IPS DF 4.7 (cell line): ENCODE measurements around the gene DNAJB14.
A peak's percentile ranks its signal among the peaks of the same experiment; 100 is the strongest.

Source experiments
- DNase-seq: peaks from one replicate; pipeline ENCODE4 v3.0.0-alpha.2; 2013; ENCODE audit warnings: low spot score; ENCODE audit errors: extremely low read depth

DNAJB14 gene

GRCh38 chr4:99945718-99946355 is 581 bp downstream of the DNAJB14 start:
- DNase-seq = no peak

GRCh38 chr4:99943904-99944437 is 2.4 kb downstream of the DNAJB14 start:
- DNase-seq = no peak

- DNase-seq = no peak
These were observed 8.1 kb downstream of the DNAJB14 start for GRCh38 chr4:99938243-99938753.

DNA sequence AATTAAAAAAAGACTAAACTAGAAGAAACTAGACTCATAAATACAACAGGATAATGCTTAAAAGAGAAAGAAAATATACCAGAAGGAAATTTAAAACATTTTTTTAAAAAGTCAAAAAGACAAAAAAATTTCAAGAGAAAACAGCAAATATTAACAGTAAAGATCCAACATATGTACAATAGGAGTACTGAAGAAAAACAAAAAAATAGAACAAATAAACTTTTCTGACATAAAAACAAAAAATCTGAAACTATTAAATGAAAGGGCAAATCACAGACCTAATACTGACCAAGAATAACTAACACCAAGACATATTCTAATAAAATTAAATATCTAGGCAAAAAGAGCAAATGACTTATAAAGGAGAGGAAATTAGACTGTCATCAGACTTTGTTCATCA is 11.5 kb downstream of the DNAJB14 start:
- DNase-seq = no peak

DNA sequence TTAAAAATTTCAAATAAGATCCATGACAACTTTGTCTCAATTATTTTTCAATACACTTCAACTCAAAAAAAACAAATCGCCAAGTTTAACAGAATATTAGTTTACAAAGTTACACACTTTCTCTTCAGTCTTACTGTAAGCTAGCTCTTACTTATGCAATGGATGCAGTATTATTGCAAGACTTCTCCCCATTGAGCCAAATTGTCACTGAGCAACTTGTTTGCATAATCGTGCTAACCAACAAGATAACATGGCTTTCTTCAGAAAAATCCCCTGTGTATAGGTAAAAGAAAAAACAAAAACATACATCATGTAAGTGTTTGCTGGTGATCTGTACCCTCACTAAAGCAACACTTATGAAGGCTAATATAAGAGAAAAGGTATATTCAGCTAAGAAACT is 18.9 kb downstream of the DNAJB14 start:
- no peak for DNase-seq

- no peak for DNase-seq
These were observed 25.2 kb downstream of the DNAJB14 start for GRCh38 chr4:99921174-99921573.

DNA sequence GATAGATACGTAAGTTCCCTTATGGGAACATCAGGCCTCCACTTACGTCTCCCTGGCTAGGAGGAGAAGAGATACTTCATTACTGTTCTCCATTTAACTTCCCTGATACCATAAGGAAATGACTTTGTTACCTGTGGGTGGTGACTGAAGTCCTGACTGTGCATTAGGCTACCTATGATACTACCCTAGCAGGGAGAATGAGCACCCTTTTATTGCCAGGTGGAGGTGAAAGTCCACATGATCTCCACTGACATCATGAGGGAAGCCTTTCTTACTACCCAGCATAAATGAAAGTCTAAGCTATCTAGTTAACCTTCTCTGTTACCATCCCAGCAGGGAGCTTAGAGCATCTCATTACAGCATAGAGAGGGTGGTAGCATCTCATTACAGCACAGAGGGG is 27.8 kb downstream of the DNAJB14 start:
- no peak for DNase-seq

GRCh38 chr4:99917575-99917974 is 28.8 kb downstream of the DNAJB14 start:
- DNase-seq = no peak

- DNase-seq = no peak
These were observed 31.0 kb downstream of the DNAJB14 start for GRCh38 chr4:99915449-99915848.

DNA sequence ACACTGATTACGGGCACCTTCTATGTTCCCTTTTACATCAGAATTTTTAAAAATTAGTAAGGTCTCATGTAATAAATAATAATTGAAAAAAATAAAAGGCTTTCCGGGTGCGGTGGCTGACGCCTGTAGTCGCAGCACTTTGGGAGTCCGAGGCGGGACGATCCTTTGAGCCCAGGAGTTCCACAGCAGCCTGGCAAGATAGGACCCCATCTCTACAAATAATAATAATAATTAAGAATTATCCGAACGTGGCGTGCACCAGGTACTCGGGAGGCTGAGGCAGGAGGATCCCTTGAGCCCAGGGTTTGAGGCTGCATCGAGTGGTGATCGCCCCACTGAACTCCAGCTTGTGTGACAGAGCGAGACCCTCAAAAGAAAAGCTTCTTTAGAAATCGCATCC is 51.4 kb downstream of the DNAJB14 start:
- no peak for DNase-seq

DNA sequence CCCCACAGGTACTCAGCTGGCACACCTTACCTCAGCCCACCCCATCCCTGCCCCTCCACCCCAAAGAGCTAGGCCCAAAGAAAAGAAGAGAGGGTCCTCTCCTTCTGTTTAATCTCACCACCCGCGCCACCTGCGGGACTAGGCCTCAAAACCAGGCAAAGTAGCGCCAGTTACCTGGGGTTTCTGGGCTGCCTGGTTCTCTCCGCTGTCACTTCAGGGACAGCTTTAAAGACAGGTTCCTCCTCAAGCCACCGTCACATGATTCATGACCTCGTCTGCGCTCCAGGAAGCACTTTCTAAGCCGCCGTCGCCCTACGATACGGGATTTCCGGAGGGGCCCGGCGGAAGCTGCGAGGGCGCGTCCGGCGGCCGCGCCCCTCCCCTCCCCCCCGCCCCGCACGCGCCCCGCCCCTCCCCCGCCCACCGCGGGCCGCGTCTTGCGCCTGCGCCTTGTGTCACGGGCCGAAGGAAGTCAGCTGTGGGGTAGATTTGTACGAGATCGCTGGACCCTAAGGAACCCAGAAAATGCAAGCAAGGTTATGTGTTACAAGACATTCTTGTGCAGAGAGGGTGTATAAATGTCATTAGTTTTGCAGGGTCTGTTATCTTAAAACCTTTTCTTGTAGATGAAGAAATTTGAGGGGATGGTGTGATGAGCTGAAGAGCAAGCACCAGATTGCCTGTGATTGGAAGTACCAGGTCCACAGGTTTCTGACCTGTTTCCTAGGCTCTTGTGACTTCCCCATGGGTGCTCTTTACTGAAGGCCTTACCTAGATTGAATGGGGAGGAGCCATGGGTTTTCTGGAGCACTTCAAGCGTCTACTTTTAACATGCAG is 52.0 kb downstream of the DNAJB14 start, which contains the start of gene LAMTOR3:
TSS of gene LAMTOR3 (minus strand) at position 267 of the 837 bp plus-strand sequence. CDS start 464 bp downstream, outside the sequence.
- peak; percentile 46 for DNase-seq

DNA sequence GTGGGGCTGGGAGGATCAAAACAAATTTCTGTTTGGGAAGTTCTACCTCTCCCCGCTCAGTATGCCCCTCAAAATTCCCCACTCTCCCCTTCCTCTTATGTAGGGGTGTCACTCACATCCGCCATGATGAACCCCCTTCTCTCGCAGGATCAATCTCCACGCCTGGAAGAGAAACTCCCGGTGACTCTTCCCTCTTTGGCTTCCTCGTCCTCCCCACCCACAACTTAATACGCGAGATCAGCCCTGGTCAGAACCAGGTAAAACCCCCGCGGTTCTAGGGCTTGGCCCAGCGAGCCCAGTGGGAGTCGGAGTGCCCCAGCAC is 52.6 kb downstream of the DNAJB14 start:
- no peak for DNase-seq

GRCh38 chr4:99893029-99893428 is 53.4 kb downstream of the DNAJB14 start:
- no peak for DNase-seq

DNA sequence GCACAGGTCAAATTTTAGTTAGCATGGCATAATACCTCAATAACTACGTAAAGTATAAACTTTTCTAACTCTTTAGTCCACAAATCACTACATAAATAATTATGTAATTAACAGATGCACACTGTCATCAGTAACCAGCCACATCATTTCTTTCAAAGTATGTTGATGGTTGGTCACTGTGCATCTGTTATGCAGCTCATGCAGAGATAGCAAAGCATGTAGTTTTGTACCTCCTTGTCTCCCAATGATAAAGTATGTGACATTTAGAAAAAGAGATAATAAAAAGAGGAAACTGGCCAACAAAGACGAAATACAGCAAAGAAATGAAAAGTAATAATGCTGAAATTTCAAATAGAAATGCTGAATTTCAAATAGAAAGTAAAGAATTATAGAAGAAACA is 55.1 kb downstream of the DNAJB14 start:
- DNase-seq = no peak

DNA sequence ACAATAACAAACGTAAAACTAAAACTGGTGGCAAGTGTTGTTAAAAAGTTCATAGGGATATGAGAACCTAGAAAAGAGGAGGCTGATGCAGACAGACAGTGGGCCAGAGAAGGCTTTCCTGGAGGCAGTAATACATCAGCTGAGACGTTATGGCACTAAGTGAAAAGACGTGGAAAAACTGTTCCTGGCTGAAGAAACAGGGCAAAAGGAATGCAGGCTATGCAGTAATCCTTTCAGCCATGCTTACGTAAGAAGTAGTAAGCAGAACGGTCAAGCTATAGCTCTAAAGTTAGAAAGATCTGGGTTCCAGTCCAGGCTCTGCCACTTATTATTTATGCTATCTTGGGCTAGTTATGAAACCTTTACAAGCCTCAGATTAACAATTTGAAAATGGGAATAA is 58.6 kb downstream of the DNAJB14 start:
- no peak for DNase-seq

GRCh38 chr4:99886146-99886545 is 60.3 kb downstream of the DNAJB14 start:
- no peak for DNase-seq

DNA sequence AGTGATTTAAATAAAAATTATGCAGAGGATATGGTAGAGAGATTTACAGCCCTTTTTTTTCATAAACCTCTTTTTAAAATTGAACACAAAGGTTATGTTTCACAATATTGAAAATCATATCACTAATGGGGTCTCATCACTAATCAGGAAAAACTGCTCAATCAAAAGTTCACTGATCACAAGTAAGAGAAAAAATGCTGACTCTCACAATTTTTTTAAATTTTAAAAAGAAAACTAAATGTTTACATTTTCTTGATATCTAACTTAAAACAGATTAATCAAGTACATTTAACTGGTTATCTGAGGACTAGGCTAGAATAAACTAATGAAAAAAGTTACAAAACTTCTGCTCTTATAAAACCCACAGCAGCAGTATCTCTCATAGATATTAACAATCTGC is 60.7 kb downstream of the DNAJB14 start:
- DNase-seq = no peak

DNA sequence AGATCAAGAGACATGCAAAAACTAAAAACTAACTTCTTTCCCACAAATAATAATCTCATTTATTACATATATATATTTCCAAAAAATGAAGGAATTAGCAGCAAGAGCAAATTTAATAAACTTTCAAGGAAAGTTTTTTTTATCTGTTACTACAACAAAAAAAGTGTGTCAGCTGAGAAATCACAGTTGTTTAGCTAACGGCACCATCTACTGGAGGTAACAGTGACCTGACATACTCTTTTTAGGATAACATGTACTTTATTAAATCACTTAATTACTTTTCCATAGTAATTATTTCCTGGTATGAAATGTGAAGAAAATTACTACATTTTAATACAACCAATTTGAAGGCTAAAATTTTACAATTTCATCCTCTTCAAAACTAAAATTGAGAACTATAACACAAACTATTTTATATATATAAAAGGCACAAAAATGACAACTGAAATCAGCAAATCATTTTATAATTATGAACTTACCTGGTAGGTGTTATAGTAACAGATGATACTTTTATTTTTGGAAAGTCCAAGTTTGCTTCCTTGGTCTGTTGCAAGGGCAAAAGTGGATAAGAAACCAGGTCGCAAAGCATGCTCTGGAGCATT is 61.3 kb downstream of the DNAJB14 start:
- DNase-seq = no peak

GRCh38 chr4:99879458-99879857 is 67.0 kb downstream of the DNAJB14 start:
- no peak for DNase-seq

DNA sequence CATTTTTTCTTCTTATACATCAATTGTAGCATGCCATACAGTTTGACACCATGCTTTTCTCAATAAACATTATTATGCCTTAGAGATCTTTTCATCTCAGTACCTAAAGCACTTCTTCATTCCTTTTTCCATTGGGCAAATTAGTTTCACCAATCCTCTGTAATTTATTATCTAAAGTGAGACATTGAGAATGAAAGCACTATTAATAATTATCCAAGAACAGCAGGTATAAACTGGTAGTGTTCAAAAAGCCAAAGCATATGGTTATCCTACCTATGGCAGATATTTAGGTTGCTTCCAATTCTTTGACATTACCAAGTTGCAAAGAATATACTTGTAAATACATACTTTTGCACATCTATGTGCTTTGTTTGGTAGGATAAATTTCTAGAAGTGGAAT is 67.8 kb downstream of the DNAJB14 start:
- DNase-seq = no peak

- DNase-seq = no peak
These were observed 69.5 kb downstream of the DNAJB14 start for GRCh38 chr4:99876946-99877345.

GRCh38 chr4:99875071-99875470 is 71.3 kb downstream of the DNAJB14 start:
- no peak for DNase-seq
